ENCODE data around the gene GALNT17. TPM values are rescaled to one million over a fixed set of nuclear protein-coding genes. Genes with fewer than 3 reads are reported as not detected.

Gene GALNT17
- polyA plus RNA-seq, 1 donor (not counting 4 experiments of a cell fraction or from before 2014, with no cell fraction given): not detected

DNA sequence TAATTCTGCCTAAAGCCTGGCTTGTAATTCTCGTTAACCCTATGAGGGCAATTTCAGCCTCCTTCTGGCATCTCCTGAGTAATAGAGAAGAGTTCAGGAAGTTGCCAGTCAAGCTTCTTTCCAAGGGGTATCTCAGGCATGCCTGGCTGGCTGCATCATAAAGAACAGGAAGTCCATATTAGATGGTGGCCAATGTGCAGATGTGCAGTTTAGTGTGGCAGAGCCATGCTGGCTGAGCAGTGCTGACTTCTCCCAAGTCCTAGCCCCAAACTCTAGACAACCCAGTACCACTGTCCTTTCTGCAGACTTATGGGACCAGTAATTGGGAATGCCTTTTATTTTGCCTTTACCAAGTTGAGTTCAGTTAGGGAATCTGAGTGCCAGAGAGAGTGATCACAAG lies 517.9 kb downstream of the GALNT17 start:
- H2AFZ ChIP-seq (ENCODE audit: control insufficient read depth, low read length): no peak overlapping the region
- no peak overlapping the region for H3K4me3 ChIP-seq (ENCODE audit: control insufficient read depth in 2 of 3, extremely low read depth in 1 of 3, insufficient read depth in 2 of 3, low read depth in 1 of 3, low read length in 3 of 3)
- H3K4me2 ChIP-seq (ENCODE audit: control insufficient read depth, extremely low read depth, insufficient read depth, low read depth, low read length): no peak overlapping the region
- dilution Hi-C loops (cut with MboI; ENCODE audit: extremely low pct_ligation_motif_present, low sequenced_read_pairs): no loop called here
- TF ChIP-seq EZH2 (IDR thresholded peaks at IDR 0.05; ENCODE audit: low read length): no peak
- TF ChIP-seq, protein P1, sequence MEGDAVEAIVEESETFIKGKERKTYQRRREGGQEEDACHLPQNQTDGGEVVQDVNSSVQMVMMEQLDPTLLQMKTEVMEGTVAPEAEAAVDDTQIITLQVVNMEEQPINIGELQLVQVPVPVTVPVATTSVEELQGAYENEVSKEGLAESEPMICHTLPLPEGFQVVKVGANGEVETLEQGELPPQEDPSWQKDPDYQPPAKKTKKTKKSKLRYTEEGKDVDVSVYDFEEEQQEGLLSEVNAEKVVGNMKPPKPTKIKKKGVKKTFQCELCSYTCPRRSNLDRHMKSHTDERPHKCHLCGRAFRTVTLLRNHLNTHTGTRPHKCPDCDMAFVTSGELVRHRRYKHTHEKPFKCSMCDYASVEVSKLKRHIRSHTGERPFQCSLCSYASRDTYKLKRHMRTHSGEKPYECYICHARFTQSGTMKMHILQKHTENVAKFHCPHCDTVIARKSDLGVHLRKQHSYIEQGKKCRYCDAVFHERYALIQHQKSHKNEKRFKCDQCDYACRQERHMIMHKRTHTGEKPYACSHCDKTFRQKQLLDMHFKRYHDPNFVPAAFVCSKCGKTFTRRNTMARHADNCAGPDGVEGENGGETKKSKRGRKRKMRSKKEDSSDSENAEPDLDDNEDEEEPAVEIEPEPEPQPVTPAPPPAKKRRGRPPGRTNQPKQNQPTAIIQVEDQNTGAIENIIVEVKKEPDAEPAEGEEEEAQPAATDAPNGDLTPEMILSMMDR (optimal IDR thresholded peaks at IDR 0.05 in 1 of 3, IDR thresholded peaks at IDR 0.05 in 1 of 3, conservative IDR thresholded peaks at IDR 0.05 in 1 of 3; ENCODE audit: extremely low read depth in 1 of 3, insufficient read depth in 2 of 3, low read length in 3 of 3): no peak
- no peak overlapping the region for H3K9ac ChIP-seq (ENCODE audit: control insufficient read depth, extremely low read depth, insufficient read depth, low read length)
- H4K20me1 ChIP-seq (ENCODE audit: control insufficient read depth, extremely low read depth, insufficient read depth, low read length): no peaks in the 10 kb centered on the region
- H3K36me3 ChIP-seq (ENCODE audit: control insufficient read depth in 2 of 2, extremely low read depth in 1 of 2, insufficient read depth in 2 of 2, low read length in 2 of 2): no peaks in the 10 kb centered on the region
- H3K4me1 ChIP-seq (ENCODE audit: control insufficient read depth, extremely low read depth, insufficient read depth, low read length): no peaks in the 10 kb centered on the region
- H3K27ac ChIP-seq (ENCODE audit: control insufficient read depth, insufficient read depth, low read length): no peak overlapping the region
- H3K9me1 ChIP-seq (ENCODE audit: control insufficient read depth, extremely low read depth, insufficient read depth, low read length): no peaks in the 10 kb centered on the region
- H3K79me2 ChIP-seq (ENCODE audit: control insufficient read depth, insufficient read depth, low read length): no peaks in the 10 kb centered on the region
- peaks cover 4% of the 10 kb centered on the region for H3K9me3 ChIP-seq (ENCODE audit: control insufficient read depth, low read depth, low read length)
- no peaks in the 10 kb centered on the region for H3K27me3 ChIP-seq (ENCODE audit: control insufficient read depth, extremely low read depth, insufficient read depth, low read length)
- FAIRE-seq: no peak
- DNase-seq (ENCODE audit: low read depth, low spot score): no peak

GRCh38 chr7:71650653-71651337 lies 518.9 kb downstream of the GALNT17 start:
- Histone ChIP-seq H3K9me1 (ENCODE audit: control insufficient read depth, extremely low read depth, insufficient read depth, low read length) (no peaks in the 10 kb centered on the region), H3K27me3 (ENCODE audit: control insufficient read depth, extremely low read depth, insufficient read depth, low read length) (no peaks in the 10 kb centered on the region), H3K9ac (ENCODE audit: control insufficient read depth, extremely low read depth, insufficient read depth, low read length) (no peak overlapping the region), H3K36me3 (ENCODE audit: control insufficient read depth in 2 of 2, extremely low read depth in 1 of 2, insufficient read depth in 2 of 2, low read length in 2 of 2) (no peaks in the 10 kb centered on the region), H3K4me1 (ENCODE audit: control insufficient read depth, extremely low read depth, insufficient read depth, low read length) (no peaks in the 10 kb centered on the region), H4K20me1 (ENCODE audit: control insufficient read depth, extremely low read depth, insufficient read depth, low read length) (no peaks in the 10 kb centered on the region), H3K4me3 (ENCODE audit: control insufficient read depth in 2 of 3, extremely low read depth in 1 of 3, insufficient read depth in 2 of 3, low read depth in 1 of 3, low read length in 3 of 3) (no peak overlapping the region), H2AFZ (ENCODE audit: control insufficient read depth, low read length) (no peak overlapping the region), H3K9me3 (ENCODE audit: control insufficient read depth, low read depth, low read length) (peaks cover 4% of the 10 kb centered on the region), H3K27ac (ENCODE audit: control insufficient read depth, insufficient read depth, low read length) (no peak overlapping the region), H3K79me2 (ENCODE audit: control insufficient read depth, insufficient read depth, low read length) (no peaks in the 10 kb centered on the region), H3K4me2 (ENCODE audit: control insufficient read depth, extremely low read depth, insufficient read depth, low read depth, low read length) (no peak overlapping the region)
- no peak for DNase-seq (ENCODE audit: low read depth, low spot score)
- TF ChIP-seq, protein P1 (optimal IDR thresholded peaks at IDR 0.05 in 1 of 3, IDR thresholded peaks at IDR 0.05 in 1 of 3, conservative IDR thresholded peaks at IDR 0.05 in 1 of 3; ENCODE audit: extremely low read depth in 1 of 3, insufficient read depth in 2 of 3, low read length in 3 of 3): no peak
- TF ChIP-seq EZH2 (IDR thresholded peaks at IDR 0.05; ENCODE audit: low read length): no peak
- dilution Hi-C loops (cut with MboI; ENCODE audit: extremely low pct_ligation_motif_present, low sequenced_read_pairs): no loop called here
- no peak for FAIRE-seq
